Central memory CD8-positive, alpha-beta T cell (primary cell): ENCODE measurements around the gene C16orf95.
"Not testable (repeated sequence)": the region's sequence is repeated elsewhere in the genome, so short reads cannot be mapped to it uniquely, and the experiment has no call there.

Experiments
- ATAC-seq: fragments of 150-1000 bp; cut with Tn5 transposase; replicated peaks from 2 replicates; pipeline ENCODE4 v1.10.0; 2022; ENCODE audit warnings: mild to moderate bottlenecking, moderate FRiP score, moderate number of reproducible peaks; ENCODE audit not compliant: poor library complexity, severe bottlenecking; ENCODE audit errors: extremely low read depth
- DNase-seq, 2 donors: peaks; one replicate each; pipeline ENCODE4 v3.0.0; 2021; ENCODE audit warnings: low spot score in 2 of 2
- H3K27ac Mint-ChIP-seq: one replicate; pipeline ENCODE4 v1.8.0; 2022; ENCODE audit warnings: low read depth, mild to moderate bottlenecking, moderate library complexity, mixed read lengths
- H3K27me3 Mint-ChIP-seq: one replicate; pipeline ENCODE4 v1.8.0; 2022; ENCODE audit warnings: mixed read lengths
- H3K36me3 Mint-ChIP-seq: one replicate; pipeline ENCODE4 v1.8.0; 2022; ENCODE audit warnings: mild to moderate bottlenecking, moderate library complexity, mixed read lengths; ENCODE audit not compliant: insufficient read depth
- H3K4me1 Mint-ChIP-seq: one replicate; pipeline ENCODE4 v1.8.0; 2022; ENCODE audit warnings: mixed read lengths
- H3K4me3 Mint-ChIP-seq: one replicate; pipeline ENCODE4 v1.8.0; 2022; ENCODE audit warnings: mild to moderate bottlenecking, moderate library complexity, mixed read lengths
- H3K9me3 Mint-ChIP-seq: one replicate; pipeline ENCODE4 v1.8.0; 2022; ENCODE audit warnings: mixed read lengths

C16orf95 gene

GRCh38 chr16:87344165-87344930 is 27.2 kb upstream of the C16orf95 start:
- no peak for ATAC-seq
- peak overlapping the region; percentile 69 for H3K4me3 Mint-ChIP-seq
- H3K27me3 Mint-ChIP-seq, result no peaks in the 10 kb centered on the region
- H3K9me3 Mint-ChIP-seq, result no peaks in the 10 kb centered on the region
- peaks cover 22% of the 10 kb centered on the region for H3K4me1 Mint-ChIP-seq
- peak overlapping the region; percentile 44 for H3K27ac Mint-ChIP-seq
- no peak for DNase-seq
- H3K36me3 Mint-ChIP-seq, result peaks cover 38% of the 10 kb centered on the region

- H3K27me3 Mint-ChIP-seq, result no peaks in the 10 kb centered on the region
- H3K36me3 Mint-ChIP-seq, result peaks cover 41% of the 10 kb centered on the region
- no peak overlapping the region for H3K4me3 Mint-ChIP-seq
- ATAC-seq, result no peak
- H3K4me1 Mint-ChIP-seq, result peaks cover 17% of the 10 kb centered on the region
- H3K9me3 Mint-ChIP-seq, result no peaks in the 10 kb centered on the region
- H3K27ac Mint-ChIP-seq, result peak overlapping the region; percentile 44
- DNase-seq, result no peak
These were observed 26.5 kb upstream of the C16orf95 start for GRCh38 chr16:87343753-87344050.

- Mint-ChIP-seq H3K27me3 (no peaks in the 10 kb centered on the region), H3K9me3 (no peaks in the 10 kb centered on the region), H3K4me3 (no peak overlapping the region), H3K27ac (peak overlapping the region; percentile 78), H3K36me3 (peaks cover 40% of the 10 kb centered on the region), H3K4me1 (peaks cover 16% of the 10 kb centered on the region)
- DNase-seq (no peak), ATAC-seq (no peak)
These were observed 26.0 kb upstream of the C16orf95 start for GRCh38 chr16:87342978-87343752.

GRCh38 chr16:87342504-87342903 is 25.3 kb upstream of the C16orf95 start:
- Mint-ChIP-seq H3K9me3 (no peaks in the 10 kb centered on the region), H3K4me1 (peaks cover 16% of the 10 kb centered on the region), H3K36me3 (peaks cover 38% of the 10 kb centered on the region), H3K4me3 (no peak overlapping the region), H3K27ac (no peak overlapping the region), H3K27me3 (no peaks in the 10 kb centered on the region)
- DNase-seq, result no peak
- no peak for ATAC-seq

DNA sequence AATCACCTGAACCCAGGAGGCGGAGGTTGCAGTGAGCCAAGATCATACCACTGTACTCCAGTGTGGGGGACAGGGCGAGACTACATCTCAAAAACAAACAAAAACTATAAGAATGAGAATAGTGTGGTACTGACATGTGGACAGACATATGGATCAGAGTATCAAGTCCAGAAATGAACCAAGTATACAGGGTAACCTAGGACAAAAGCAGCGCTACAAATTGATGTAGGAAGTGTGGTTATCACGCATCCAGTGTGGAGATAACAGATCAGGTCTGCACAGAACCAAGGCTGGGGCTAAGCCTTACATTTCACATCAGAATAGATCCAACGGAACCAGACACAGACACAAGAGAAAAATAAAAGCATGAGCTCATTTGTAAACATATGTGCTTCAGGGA is 23.0 kb upstream of the C16orf95 start:
- Mint-ChIP-seq H3K9me3 (no peaks in the 10 kb centered on the region), H3K4me3 (no peak overlapping the region), H3K27ac (peak overlapping the region; percentile 16), H3K27me3 (no peaks in the 10 kb centered on the region), H3K4me1 (peaks cover 10% of the 10 kb centered on the region), H3K36me3 (peaks cover 29% of the 10 kb centered on the region)
- no peak for DNase-seq
- ATAC-seq, result no peak

GRCh38 chr16:87339724-87340105 is 22.5 kb upstream of the C16orf95 start:
- not testable (repeated sequence) for H3K9me3 Mint-ChIP-seq, H3K4me1 Mint-ChIP-seq, H3K27ac Mint-ChIP-seq, ATAC-seq, H3K27me3 Mint-ChIP-seq, H3K4me3 Mint-ChIP-seq, DNase-seq
- H3K36me3 Mint-ChIP-seq, result peaks cover 29% of the 10 kb centered on the region

- Mint-ChIP-seq H3K27ac (peak overlapping the region; percentile 66), H3K36me3 (peaks cover 29% of the 10 kb centered on the region), H3K4me3 (no peak overlapping the region), H3K9me3 (no peaks in the 10 kb centered on the region), H3K4me1 (peaks cover 9% of the 10 kb centered on the region), H3K27me3 (no peaks in the 10 kb centered on the region)
- ATAC-seq (no peak), DNase-seq (no peak)
These were observed 22.0 kb upstream of the C16orf95 start for GRCh38 chr16:87339086-87339723.

DNA sequence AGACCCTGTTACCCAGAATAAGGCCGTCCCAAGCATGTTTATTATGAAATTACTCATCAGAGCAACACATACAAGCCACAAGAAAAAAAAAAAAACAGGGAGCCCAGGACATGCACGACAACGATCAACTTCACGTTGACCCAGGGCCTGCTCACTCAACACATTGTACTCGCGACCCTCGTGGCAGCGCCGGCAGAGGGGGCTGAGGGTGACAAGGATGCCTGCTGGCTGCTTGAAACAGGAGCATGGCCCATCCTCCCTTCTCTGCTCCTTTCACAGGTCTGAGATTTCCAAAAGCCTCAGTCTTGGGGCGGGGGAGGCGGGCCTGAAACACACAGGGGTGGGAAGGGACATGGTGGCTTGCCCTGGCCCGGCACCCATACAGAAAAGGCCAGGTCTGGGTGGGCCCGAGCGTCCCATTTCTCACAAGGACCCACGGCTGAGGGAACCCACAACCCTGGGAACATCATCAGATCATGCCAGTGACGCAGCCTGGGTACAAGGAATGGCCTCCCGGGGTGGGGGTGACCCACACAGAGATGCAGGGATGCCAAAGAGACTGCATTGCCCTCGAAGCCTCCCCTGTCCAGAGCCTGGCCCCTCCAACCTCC is 21.1 kb upstream of the C16orf95 start:
- H3K4me1 Mint-ChIP-seq, result peaks cover 9% of the 10 kb centered on the region
- H3K27ac Mint-ChIP-seq, result peak overlapping the region; percentile 66
- DNase-seq (no peak), ATAC-seq (no peak)
- no peaks in the 10 kb centered on the region for H3K9me3 Mint-ChIP-seq
- H3K36me3 Mint-ChIP-seq, result peaks cover 29% of the 10 kb centered on the region
- no peaks in the 10 kb centered on the region for H3K27me3 Mint-ChIP-seq
- H3K4me3 Mint-ChIP-seq, result no peak overlapping the region

- ATAC-seq (no peak), DNase-seq (no peak)
- Mint-ChIP-seq H3K27me3 (no peaks in the 10 kb centered on the region), H3K27ac (no peak overlapping the region), H3K36me3 (peaks cover 24% of the 10 kb centered on the region), H3K4me3 (no peak overlapping the region), H3K4me1 (peaks cover 4% of the 10 kb centered on the region), H3K9me3 (no peaks in the 10 kb centered on the region)
These were observed 20.1 kb upstream of the C16orf95 start for GRCh38 chr16:87337262-87337771.

DNA sequence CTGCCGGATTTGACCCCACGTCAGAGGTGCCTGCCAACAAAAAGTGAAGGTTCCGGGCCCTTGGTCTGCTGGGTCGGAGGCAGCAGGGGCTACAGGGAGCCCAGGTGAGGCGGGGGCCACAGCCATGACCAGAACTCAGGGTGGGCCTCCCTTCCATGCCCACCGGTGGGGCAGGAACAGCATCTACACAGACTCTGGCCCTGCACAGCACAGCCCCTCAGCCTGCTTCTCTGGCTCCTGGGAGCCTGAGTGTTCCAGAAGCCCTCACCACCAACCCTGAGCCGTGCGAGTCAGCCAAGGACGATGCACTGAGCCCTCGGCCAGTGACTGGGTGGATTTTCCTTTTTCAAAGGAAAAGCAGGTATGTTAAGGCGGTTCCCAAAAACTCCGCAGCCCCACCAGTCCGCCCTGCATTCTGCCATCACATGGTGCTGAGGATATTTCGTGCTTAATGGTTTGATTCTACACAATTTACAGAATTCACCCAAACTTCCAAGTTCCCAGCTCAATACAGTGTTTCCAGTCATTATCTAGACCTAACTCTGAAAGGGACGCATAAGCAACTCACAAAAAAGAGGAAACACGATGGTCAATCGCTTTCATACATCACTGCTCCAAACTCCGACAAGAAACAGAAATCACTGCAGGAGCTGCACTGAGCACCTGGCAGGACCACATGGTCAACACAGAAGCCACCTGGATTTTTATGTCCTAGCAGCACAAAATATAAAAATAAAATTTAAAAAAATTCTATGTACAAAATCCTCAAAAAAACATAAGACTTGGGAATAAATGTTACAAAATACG is 19.4 kb upstream of the C16orf95 start:
- no peak for DNase-seq
- ATAC-seq, result no peak
- Mint-ChIP-seq H3K4me1 (peaks cover 4% of the 10 kb centered on the region), H3K27me3 (no peaks in the 10 kb centered on the region), H3K36me3 (peaks cover 21% of the 10 kb centered on the region), H3K9me3 (no peaks in the 10 kb centered on the region), H3K4me3 (no peak overlapping the region), H3K27ac (no peak overlapping the region)

GRCh38 chr16:87335625-87336433 is 18.6 kb upstream of the C16orf95 start:
- Mint-ChIP-seq H3K4me1 (peaks cover 4% of the 10 kb centered on the region), H3K27me3 (no peaks in the 10 kb centered on the region), H3K36me3 (peaks cover 18% of the 10 kb centered on the region), H3K9me3 (no peaks in the 10 kb centered on the region), H3K27ac (peak overlapping the region; percentile 55), H3K4me3 (no peak overlapping the region)
- DNase-seq (no peak), ATAC-seq (no peak)
